GM18867 (cell line): ENCODE results near the gene CELA3A.
"Not testable (repeated sequence)": the region's sequence is repeated elsewhere in the genome, so short reads cannot be mapped to it uniquely, and the experiment has no call there.

Experiments used
- ATAC-seq: cut with Tn5 transposase; IDR thresholded peaks from one replicate; pipeline ENCODE4 v1.9.1; 2021; ENCODE audit warnings: mild to moderate bottlenecking, moderate library complexity; ENCODE audit not compliant: unreplicated experiment

CELA3A gene, protein sequence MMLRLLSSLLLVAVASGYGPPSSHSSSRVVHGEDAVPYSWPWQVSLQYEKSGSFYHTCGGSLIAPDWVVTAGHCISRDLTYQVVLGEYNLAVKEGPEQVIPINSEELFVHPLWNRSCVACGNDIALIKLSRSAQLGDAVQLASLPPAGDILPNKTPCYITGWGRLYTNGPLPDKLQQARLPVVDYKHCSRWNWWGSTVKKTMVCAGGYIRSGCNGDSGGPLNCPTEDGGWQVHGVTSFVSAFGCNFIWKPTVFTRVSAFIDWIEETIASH

DNA sequence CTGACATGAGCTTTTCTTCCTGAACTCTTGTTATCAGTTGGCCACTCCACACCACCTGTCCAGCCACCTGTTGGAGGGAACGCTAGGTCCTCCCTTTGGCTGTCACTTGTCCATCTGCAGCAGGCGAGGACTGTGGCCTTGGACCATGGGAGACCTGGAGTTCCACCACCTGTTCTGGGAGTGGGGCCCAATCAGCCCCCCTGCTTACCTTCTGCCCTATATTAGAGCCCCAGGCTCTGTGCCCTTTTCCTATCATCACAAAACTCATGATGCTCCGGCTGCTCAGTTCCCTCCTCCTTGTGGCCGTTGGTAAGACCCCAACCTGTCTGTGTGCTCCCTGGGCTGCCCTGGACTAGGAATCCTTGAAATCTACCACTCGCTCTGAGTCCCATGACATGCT, at the start of gene CELA3A:
Gene CELA3A, plus strand, starts transcription at position 249 of the 400 bp plus-strand sequence. Its CDS starts 18 bp downstream, at position 267.
- no peak for ATAC-seq

DNA sequence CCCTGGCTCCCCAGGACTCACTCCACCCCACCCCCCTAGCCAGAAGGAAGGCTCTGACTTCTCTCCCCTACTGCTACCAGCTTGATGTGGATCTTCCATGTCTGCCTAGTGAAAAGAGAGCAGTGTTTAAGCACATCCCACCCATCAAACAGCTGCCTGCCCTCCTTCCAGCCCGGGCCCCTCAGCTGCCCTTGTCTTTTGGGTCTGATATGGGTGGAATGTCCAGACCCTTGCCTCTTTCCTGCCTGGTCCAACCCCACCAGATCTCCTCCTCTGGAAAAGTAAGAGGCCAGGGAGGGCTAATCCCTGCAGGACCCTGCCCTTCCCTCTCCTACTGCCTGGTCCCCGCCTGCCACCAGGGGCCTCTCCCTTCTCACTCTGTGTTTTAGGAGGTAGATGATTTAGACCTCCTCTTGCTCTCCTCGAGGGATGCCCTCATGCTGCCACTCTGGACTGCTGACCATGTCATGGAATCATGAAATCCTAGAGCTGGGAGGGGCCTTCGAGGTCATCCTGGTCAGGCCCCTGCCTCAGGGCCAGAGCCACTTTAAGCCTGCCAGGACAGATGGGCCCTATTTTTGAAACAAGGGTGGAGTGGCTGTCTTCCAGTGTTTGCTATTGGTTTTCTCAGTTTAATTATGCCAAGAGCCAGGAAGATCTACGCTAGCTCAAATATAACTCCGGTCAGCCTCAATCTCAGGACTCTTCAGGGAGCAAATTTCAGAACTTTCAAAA, 48.5 kb upstream of the CELA3A start:
- no peak for ATAC-seq

DNA sequence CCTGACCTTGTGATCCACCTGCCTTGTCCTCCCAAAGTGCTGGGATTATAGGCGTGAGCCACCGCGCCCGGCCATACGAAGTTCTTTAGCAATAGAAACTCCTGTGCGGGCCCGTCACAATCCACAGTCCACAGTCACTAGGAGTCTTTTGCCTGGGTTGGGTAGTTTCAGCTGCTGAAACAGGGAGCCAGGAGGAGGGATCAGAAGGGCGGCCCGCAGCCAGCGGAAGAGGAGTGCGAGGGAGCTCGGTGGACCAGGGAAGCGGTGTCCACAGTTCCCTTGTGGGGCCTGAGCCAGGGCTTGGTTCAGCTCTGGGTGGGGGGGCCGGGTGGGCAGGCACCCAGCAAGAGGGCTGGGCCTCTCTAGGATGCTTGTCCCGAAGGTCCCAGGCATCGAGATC, 46.4 kb upstream of the CELA3A start:
- ATAC-seq: no peak

DNA sequence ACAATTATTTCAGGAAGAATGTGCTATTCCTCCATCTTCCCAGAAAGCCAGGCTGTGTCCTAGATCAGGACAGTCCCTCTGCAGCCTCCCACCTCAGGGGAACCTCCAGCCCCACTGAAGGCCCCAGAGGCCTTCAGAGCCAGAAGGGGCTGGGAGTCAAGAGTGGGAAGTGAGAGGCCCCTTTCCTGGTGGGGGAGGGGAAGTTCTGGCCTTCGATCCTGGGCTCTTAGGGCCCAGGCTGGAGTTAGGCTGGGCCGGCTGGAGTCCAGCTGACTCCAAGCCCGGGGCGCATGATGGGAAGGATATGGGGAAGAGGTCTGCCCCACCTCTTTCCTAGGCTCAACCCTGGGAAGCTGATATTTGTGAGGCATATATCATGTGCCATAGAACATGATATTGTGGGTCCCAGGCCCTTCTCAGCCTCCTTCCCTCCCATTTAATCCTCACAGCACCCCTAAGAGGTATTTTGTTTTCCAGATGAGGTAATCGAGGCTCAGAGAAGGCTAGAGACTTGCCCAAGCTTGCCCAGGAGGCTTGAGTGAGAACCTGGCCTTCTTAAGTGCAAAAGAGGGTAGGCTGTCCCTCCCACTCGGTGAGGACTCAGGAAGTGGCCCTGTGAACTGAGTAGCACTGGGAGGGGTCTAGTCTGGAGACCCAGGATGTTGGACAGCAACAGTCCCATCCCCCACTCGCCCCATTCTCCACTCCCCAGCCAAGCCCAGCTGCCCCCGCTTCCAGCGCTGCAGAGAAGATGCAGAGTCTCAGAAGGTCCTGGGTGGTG, 45.8 kb upstream of the CELA3A start:
- no peak for ATAC-seq

DNA sequence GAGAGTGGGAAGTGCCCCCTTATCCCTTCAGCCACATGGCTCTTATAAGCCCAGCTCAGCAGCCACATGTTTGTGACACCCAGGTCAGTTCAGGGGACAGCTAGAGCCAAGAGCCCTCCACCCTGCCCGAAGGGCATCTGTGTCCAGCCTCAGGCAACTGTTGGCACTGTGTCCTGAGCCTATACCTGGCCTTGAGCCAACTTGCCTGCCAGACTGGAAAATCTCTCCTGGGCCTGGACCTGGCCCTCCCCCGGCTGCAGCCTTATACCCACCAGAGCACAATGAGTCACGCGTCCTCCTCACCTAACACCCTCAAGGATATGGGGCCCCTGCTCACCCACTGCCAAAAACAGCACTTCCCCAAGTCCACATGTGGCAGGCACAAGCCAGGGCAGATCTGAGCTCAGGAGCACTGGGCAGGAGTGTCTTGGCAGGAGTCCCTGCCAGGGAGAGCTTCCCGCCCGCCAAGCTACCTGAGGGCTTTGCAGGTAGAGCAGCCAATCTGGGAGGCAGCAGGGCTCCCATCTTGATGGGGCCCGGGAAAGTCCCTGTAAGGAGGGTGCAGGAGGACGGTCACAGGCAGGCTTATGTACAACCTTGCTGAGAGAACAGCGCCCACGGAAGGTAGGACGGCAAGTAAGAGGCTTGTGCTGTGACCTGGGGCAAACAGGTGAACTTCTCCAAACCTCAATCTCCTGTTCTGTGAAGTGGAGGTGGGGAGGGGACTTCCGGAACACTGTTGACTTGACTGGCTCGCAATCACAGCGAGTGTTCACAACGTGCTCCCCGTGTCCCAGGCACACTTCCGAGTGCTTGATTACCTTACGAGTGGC, 44.5 kb upstream of the CELA3A start:
- no peak for ATAC-seq

DNA sequence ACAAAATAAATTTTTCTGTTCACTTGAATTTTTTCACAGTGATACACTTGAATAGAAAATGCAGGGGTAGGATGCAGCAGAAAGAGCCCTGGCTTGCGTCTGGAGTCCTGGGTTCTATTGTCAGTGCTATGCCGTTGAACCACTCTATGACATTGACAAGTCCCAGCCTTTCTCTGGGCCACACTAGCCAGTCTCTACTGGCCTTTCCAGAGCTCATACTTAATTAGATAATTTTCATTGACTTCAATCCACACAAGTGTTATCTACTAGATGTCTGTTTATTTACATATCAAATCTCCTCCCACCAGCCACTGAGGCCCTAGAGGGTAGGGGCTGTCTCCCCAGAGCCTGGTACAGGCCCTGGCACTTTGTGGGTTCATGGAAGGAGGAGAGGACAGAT, 40.1 kb upstream of the CELA3A start:
- no peak for ATAC-seq

DNA sequence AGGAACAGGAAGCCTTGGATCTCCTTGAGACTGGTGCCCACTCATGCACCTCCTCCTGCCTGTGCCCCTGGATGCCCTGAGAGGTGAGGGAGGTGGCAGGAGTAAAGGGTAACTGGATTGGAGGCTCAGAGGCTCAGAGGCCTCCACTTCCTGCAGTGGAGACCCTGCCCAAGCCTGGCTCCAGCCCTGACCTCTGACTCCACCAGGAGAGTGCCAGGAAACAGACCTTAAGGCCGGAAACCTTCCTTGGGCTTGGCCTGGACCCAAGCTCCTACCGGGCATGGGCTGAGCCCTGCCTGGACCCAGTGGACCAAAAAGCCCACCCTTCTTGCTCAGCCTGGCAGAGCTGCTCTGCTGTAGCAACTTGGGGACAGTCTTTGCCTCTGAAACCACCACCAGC, 39.7 kb upstream of the CELA3A start:
- ATAC-seq: no peak

DNA sequence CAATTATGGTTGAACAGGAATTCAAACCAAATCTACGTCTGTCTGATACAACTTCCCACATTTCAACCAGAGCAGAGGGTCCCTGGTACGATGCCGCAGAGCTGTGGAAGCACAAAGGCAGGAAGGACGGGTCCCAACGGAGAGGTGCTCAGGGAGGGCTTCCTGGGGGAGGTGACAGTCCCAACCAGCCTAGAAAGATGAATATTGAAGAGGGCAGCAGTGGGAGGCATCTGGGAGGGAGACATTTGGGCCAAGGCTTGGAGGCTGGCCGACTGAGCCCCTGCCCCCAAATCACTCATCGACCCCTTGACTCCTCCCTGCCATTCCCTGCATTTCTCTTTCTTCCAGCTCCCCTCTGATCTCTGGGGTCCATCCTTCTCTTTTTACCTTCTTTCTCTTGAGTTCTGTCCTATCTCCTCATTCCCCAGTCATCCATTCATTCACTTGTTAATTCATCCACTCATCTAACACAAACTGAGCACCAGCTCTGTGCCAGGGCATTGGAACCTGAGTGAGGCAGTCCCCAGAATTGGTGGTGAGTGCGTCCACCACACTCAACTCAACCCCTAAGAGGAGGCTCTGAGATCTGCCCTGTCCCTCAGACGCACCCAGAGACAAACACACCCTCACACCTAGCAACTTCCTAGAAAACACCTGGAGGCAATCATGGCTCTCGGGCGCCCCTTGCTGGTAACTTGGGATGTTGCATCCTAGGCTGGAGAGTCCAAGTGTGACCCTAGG, 37.8 kb upstream of the CELA3A start:
- no peak for ATAC-seq

DNA sequence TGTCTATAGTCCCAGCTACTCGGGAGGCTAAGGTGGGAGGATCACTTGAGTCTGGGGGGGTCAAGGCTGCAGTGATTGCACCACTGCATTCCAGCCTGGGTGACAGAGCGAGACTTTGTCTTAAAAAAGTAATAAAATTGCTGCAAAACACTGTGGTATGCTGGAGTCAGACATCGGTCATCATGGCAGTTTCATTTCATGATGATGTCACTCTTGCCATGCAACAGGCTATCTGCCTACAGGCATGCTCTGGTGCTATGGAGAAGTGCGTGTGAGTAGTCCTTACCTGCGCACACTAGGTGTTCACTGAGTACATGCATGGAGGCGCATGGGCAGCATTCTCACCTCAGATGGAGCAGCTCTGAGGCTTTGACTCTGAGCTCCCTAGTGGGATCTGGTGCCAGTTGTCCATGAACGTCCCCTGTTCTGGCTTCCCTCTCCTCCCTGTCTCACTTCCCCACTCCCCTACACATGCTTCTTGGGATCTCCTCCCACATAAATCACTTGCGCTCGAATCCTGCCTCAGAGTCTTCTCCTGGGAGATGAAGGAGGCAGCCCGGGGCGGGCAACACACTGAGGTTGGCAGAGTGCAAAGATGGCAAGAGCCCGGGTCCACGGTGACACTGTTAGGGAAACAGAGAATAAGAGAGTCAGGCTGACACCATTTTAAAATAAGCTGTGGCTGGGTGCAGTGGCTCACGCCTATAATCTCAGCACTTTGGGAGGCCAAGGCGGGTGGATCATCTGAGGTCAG, 35.0 kb upstream of the CELA3A start:
- no peak for ATAC-seq

DNA sequence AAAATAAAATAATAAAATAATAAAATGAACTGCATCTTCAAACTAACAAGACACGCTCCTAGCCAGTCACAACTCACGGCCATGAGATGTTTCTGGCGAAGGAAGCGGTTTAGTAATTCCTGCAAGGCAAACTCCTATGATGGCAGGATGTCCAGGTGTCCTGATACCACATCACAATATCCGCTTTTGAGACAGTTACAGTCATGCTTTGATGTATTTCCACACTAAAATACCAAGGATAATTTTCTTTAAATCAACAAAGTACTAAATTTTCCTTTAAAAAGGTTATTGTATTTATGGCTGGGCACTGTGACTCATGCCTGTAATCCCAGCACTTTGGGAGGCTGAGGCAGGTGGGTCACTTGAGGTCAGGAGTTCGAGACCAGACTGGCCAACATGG, 34.2 kb upstream of the CELA3A start:
- not testable (repeated sequence) for ATAC-seq

DNA sequence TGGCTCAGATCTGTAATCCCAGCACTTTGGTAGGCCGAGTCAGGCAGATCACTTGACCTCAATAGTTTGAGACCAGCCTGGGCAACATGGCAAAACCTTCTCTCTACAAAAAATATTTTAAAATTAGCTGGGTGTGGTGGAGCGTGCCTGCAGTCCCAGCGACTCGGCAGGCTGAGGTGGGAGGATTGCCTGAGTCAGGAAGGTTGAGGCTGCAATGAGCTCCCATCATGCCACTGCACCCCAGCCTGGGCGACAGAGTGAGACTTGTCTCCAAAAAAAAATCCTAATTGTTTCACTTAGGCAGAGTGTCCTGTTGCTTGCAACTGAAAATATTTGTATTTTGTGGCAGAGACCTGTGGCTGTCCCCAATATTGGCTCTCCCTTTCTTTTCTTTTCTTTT, 32.4 kb upstream of the CELA3A start:
- not testable (repeated sequence) for ATAC-seq

DNA sequence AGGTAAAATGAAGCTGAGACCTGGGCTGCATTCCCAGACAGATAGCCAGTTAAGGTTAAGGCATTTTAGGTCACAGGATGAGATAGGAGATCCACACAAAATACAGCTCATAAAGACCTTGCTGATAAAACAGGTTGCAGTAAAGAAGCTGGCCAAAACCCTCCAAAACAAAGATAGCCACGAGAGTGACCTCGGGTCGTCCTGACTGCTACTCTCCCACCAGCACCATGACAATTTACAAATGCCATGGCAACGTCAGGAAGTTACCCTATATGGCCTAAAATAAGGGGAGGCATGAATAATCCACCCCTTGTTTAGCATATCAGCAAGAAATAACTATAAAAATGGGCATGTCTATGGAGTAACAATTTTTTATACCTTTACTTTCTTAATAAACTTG, 30.9 kb upstream of the CELA3A start:
- not testable (repeated sequence) for ATAC-seq

DNA sequence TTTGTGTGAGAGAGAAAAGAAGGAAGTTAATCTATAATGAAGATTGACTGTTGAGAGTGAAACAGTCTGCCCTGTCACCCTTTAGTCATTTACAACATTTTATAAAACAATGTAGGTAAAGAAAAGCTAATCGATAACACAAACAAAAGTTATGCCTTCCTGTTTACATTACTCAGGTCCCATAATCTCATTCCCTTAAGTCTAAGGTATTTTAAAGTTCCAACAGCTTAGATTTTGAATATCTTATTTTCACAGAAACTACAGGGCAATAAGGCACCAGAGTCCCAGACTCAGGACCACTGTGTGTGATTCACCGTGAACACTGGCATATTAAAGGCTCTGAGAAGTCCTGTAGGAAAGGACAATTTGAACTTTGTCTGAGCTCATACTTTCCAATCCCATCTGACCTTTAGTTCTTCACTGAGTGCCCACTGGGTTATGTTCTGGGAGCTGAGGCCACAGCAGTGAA, 28.4 kb upstream of the CELA3A start:
- not testable (repeated sequence) for ATAC-seq

DNA sequence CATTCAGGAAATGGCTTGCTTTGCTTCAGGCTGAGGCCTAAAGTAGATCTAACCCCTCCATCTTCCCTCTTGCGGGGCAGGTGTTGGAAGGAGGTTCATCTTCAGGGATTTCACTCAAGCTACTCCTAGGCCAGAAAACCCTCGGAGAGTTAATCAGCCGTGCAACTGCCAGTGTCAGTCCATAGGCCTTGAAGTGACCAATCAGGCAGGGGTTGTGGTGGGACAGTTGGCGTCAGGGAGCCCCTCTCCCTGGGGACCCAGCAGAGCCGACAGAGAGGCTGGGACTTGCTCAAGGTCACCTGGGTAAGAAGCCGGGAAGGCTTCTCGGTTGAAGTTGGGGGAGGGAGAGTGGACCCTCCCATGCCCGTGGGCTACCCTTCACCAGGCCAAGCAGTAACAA, 27.5 kb upstream of the CELA3A start:
- not testable (repeated sequence) for ATAC-seq

DNA sequence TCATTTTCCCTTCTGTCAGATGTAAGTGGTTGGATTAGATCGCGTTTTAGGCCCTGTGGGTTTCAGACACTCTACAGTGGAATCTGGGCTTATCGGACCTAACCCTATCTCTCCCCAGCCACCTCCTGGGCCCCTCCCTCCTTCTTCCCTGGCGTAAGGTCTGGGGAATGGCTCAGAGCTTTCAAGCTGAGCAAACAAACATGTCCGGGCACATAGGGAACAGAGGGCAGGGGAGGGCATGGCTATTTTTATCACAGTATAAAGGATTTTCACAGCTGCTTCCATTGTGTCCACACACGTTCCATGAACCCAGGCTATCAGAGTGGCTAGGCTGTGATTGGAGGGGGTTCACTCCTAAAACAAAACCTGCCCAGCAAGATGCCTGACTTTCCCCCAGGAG, 26.8 kb upstream of the CELA3A start:
- not testable (repeated sequence) for ATAC-seq

DNA sequence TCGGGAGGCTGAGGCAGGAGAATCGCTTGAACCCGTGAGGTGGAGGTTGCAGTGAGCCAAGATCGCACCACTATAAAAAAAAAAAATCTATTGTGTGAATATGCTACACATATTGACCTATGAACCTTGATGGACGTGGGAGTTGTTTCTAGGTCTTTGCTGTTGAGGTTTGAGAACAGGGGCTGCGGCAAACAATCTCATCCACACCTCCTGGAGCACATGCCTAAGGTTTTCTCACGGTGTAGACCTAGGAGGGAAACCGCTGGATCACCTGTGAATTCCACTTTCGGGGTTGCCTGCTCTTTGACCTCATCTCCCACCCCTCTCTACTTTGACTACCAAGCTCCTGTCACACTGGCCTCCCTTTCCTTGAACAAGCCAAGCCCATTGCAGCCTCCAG, 26.2 kb upstream of the CELA3A start:
- not testable (repeated sequence) for ATAC-seq

DNA sequence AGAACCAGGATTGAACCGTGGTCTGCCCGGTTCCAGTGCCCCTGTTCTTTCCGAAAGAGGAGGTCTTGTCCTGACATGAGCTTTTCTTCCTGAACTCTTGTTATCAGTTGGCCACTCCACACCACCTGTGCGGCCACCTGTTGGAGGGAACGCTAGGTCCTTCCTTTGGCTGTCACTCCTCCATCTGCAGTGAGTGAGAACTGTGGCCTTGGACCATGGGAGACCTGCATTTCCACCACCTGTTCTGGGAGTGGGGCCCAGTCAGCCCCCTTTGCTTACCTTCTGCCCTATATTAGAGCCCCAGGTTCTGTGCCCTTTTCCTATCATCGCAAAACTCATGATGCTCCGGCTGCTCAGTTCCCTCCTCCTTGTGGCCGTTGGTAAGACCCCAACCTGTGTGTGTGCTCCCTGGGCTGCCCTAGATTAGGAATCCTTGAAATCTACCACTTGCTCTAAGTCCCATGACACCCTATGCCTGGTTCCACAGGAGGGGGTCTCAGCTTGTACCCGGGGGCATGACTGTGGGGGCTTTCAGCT, 24.7 kb upstream of the CELA3A start, which contains the start of gene CELA3B:
Gene CELA3B, plus strand, starts transcription at position 320 of the 537 bp plus-strand sequence. Its CDS starts 18 bp downstream, at position 338.
- not testable (repeated sequence) for ATAC-seq

DNA sequence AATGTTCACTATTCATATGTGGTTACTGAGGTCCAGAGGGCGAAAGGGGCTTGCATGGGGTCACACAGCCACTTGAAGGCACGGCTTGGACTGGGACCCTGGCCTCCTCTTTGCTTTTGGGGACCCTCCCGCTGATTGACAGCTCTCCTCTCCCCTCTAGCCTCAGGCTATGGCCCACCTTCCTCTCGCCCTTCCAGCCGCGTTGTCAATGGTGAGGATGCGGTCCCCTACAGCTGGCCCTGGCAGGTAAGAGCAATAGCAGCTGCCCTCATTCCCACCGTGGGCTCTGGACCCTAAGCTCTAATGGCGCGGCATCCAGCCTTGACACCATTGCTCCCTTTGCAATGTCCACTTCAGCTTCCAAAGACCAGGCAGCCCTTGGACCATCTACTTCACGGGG, 23.2 kb upstream of the CELA3A start:
- not testable (repeated sequence) for ATAC-seq
